Measurements from ENCODE around the gene ARSA. TPM values are rescaled to one million over a fixed set of nuclear protein-coding genes. Genes with fewer than 3 reads are reported as not detected.
A peak's percentile ranks its signal among the peaks of the same experiment; 100 is the strongest.

Gene ARSA
- total RNA-seq, result 10 to 100 TPM; 30.7 to 38.9 TPM

DNA sequence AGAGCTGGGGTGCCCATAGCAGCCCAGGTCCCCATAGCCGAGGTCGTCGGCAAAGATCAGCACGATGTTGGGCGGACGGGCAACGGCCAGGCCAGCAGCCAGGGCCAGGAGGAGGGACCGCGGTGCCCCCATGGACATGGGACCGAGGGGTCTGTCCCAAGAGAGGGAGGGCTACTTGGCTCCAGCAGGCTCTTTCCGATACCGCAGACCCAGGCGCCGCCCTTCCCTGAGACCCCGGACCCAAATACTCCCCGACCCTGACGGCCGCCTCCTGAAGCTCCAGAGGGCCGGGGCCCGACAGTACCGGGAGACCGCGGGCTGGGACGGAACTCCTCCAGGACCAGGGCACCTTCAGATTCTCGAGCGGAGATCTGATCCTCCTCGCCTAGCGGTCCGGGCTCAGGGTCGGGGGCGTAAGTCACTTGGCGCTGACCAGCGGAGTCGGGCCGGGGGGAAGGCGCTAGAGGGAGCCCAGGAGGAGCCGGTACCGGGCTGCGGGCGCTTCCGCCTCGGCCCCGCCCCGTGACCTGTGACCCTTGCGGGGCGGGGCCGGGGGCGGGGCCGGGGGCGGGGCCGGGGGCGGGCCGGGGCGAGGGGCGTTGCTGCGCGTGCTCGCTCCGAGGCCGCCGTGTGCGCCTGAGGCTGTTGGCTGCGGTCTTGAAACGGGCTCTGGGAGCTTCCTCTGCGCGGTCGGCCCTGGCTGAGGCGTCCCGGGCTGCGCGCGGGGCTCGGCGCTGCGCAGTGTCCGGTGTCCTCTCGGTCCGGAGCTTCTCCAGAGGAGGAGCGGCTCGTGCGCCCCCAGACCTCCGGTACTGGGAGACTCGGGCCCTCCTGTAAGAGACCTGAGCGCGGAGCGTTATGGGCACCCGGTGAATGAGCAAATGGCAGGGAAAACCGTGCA, at the start of gene ARSA:
Gene ARSA, minus strand, starts transcription at position 511 of the 901 bp plus-strand sequence. Its CDS starts 373 bp downstream, at position 138.
- peak; percentile 79 for DNase-seq (ENCODE audit: low spot score)
- peak within 1 kb of the TSS; percentile 77 to 78 for H3K27ac ChIP-seq
- H3K4me3 ChIP-seq, result peak within 1 kb of the TSS; percentile 78
- peaks cover 0 to 23% of the 10 kb centered on the region in 2 donors for H3K4me1 ChIP-seq
- H3K36me3 ChIP-seq, result no peaks in the 10 kb centered on the region
- peak in 1 of 2 donors; percentile 60 for TF ChIP-seq CTCF (IDR thresholded peaks at IDR 0.05)
- H3K27me3 ChIP-seq, result no peaks in the 10 kb centered on the region
- H3K9me3 ChIP-seq, result no peaks in the 10 kb centered on the region

GRCh38 chr22:50676661-50677492, 48.9 kb upstream of the ARSA start:
- no peaks in the 10 kb centered on the region for H3K36me3 ChIP-seq
- H3K27me3 ChIP-seq, result peaks cover 7 to 8% of the 10 kb centered on the region in 2 donors
- H3K4me1 ChIP-seq, result peaks cover 0 to 27% of the 10 kb centered on the region in 2 donors
- no peaks in the 10 kb centered on the region for H3K9me3 ChIP-seq
- no peak for TF ChIP-seq CTCF (IDR thresholded peaks at IDR 0.05)
- H3K27ac ChIP-seq, result no peak overlapping the region
- peak overlapping the region in 1 of 2 donors; percentile 56 for H3K4me3 ChIP-seq
- peak; percentile 47 for DNase-seq (ENCODE audit: low spot score)

DNA sequence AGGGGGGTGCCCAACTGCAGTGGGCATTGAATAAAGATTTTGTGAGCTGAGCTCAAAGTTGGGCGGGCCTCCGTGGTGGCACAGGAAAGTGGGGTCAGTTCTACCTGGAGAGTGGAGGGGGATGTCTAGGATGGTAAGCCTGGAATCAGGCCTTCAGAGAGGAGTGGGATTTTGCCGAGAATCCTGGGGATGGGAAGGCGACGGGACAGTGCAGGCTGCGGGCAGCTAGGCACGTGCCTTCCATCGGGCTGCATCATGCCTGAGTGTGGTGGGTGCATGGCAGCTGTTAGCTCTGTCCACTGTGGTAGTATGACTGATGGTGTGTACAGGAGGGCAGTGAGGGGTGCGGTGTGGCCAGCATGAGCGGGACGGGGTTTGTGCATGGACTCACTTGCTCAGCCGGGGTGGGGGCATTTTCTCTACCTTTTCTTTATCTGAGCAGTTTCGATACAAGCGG, 48.3 kb upstream of the ARSA start:
- Histone ChIP-seq H3K4me1 (peaks cover 0 to 31% of the 10 kb centered on the region in 2 donors), H3K27me3 (peaks cover 7 to 8% of the 10 kb centered on the region in 2 donors), H3K36me3 (no peaks in the 10 kb centered on the region), H3K9me3 (no peaks in the 10 kb centered on the region), H3K27ac (no peak overlapping the region), H3K4me3 (peak overlapping the region; percentile 14 to 56)
- TF ChIP-seq CTCF (IDR thresholded peaks at IDR 0.05), result no peak
- peak; percentile 18 for DNase-seq (ENCODE audit: low spot score)

DNA sequence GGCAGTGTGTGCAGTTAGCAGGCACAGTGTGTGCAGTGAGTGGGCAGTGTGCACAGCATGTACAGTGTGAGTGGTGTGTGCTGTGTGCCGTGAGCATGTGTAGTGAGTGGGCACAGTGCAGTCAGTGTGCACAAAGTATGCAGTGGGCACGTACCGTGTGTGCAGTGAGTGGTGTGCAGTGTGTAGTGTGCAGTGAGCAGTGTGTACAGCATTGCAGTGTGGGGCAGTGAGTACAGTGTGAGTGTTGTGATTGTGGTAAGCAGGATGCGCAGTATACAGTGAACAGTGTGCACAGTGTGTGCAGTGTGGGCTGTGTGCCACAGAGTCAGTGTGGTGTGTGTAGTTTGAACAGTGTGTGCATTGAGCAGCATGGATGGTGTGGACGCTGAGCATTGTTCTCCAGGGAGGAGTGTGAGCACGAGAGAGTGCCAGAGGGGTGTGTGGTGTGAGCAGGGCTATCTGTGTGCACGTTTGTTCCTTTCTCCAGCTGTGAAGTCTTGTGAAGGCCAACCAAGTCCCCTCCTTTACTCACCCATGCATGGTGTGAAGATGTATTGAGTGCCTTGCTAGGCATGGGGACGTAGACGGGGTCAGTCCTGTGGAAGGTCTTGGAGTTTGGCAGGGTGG, 47.7 kb upstream of the ARSA start:
- Histone ChIP-seq H3K27me3 (peaks cover 7 to 8% of the 10 kb centered on the region in 2 donors), H3K27ac (no peak overlapping the region), H3K9me3 (no peaks in the 10 kb centered on the region), H3K36me3 (no peaks in the 10 kb centered on the region), H3K4me3 (peak overlapping the region; percentile 43 to 56), H3K4me1 (peaks cover 0 to 37% of the 10 kb centered on the region in 2 donors)
- DNase-seq (ENCODE audit: low spot score), result peak; percentile 40
- no peak for TF ChIP-seq CTCF (IDR thresholded peaks at IDR 0.05)

All from right atrium auricular region (tissue), 2 donors.